HK-2 (cell line): ENCODE data around the gene ACD.

Experiments used
- DNase-seq: peaks from one replicate; pipeline ENCODE4 v3.0.0-alpha.2; 2018; ENCODE audit not compliant: unreplicated experiment

The ACD gene

DNA sequence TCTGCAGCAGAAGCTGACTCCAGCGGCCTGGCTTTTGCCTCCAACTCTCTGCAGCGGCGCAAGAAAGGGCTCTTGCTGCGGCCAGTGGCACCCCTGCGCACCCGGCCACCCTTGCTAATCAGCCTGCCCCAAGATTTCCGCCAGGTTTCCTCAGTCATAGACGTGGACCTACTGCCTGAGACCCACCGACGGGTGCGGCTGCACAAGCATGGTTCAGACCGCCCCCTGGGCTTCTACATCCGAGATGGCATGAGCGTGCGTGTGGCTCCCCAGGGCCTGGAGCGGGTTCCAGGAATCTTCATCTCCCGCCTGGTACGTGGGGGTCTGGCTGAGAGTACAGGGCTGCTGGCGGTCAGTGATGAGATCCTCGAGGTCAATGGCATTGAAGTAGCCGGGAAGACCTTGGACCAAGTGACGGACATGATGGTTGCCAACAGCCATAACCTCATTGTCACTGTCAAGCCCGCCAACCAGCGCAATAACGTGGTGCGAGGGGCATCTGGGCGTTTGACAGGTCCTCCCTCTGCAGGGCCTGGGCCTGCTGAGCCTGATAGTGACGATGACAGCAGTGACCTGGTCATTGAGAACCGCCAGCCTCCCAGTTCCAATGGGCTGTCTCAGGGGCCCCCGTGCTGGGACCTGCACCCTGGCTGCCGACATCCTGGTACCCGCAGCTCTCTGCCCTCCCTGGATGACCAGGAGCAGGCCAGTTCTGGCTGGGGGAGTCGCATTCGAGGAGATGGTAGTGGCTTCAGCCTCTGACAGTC lies 2.0 kb upstream of the ACD start:
- no peak for DNase-seq

DNA sequence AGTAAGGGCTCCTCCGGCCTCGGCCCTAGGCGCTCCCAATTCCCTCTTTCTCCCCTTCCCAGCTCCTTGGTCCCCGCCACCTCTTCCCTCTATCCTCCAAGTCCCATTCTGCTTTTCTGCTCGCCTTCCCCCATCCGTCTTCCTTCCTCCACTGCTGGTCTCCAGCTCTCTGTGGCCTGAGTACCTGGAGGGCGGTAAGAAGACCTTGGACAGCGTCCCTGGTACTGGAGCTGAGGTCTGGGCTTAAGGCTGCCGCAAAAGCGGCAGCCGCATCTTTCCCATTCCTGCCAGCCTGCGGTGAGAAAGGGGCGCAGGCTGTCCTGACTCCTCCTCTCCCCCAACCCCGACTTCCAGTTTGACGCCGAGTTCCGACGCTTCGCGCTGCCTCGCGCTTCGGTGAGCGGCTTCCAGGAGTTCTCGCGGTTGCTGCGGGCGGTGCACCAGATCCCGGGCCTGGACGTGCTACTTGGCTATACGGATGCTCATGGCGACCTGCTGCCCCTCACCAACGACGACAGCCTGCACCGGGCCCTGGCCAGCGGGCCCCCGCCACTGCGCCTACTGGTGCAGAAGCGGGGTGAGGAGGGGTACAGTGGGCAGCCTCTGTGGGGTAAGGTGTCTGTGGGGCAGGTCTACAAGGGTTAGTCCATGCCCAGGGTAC lies 1.2 kb upstream of the ACD start:
- no peak for DNase-seq

DNA sequence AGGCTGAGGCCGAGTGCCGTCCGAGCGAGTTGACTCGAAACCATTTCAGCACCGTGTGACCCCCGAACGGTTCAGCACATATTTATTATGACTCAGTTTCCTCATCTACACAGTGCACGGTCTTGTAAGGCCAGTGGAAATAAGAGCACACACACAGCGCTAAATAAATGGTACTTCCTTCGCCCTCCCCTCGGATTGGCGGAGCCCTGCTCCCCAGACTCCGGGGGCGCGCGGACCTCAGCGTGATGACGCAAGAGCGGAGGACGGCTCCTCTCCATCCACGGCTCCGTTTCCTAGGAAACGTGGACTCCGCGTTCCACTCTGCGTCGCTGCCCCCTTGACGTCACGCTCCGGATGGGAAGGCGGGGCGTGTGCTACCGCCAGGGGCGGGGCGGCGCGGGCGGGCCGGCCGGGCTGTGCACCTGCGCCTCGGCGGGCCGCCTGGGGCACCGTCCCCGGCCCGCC lies 536 bp upstream of the ACD start, which contains the start of gene PARD6A:
Gene PARD6A (plus strand): TSS at position 397 of the 465 bp plus-strand sequence. CDS start 79 bp downstream, outside the sequence.
- DNase-seq = peak; percentile 86

DNA sequence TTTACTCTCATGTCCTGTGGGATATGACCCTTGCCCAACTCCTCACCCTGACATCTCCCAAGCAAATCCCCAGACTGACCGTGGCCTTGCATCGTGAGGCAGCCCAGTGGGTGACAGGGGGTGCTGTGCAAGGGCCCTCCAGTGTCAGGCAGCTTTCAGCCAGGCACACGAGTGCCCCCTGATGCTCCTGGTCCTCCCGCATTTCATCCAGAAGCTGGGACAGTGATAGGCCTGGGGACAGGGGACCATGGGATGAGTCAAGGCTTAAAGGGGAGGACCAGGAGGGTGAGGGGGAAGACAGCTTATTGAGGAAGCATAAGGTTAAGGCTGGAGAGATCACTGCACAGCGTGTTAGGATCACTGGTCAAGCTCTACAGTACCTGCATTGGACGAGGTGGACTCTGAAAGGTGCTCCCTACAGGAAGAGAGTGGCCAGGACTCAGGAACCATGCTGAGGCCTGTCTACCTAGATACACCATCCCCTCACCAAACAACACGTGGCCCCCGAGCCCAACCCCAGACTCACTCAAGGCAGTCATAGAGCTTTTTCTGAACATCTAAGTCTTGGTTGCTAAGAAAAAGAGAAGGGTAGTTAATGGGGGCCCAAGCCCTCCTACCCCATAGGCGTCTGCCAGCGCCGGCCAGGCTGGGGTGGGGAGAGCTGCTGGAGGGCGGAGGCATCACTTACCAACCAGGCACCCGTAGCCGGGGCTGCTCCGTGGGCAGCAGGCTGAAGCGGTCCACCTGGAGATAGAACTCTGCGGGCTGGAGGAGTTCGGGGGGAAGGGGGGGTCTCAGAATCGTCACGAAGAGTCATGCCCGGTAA lies 998 bp downstream of the ACD start:
- DNase-seq = no peak

DNA sequence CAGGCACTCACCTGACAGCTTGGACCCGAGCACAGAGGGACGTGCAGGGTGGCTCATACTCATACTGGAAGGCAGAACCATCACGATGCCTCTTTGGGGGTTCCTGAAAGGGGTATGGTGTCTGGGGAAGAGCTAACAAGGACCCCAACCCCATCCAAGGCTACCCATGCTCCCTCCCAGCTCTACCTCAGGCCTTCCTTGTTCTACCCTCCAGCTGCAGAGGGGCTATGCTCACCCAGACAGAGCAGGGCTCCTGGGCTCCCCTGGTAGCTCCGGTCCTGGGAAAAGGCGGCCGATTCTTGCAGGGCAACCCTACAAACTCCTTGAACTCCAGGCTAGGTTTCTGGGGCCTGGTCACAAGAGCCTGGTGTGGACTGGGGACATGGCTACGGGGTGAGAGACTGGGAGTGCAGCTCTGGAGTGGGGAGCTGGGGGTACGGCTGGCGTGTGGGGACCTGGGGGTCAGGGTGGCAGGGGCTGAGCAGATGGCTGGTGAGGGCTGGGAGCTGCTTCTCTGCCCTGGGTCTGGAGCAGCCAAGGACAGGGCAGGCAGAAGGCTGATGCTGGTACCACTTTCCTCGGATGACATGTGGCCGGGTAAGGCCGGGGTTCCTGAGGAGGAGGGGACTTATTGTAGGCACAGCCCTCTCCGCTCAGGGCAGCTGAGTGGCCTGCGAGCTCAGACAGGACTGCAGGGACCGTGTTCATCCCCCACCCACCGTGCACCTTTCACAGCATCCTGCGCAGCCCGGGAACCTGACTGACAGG lies 2.1 kb downstream of the ACD start:
- no peak for DNase-seq

DNA sequence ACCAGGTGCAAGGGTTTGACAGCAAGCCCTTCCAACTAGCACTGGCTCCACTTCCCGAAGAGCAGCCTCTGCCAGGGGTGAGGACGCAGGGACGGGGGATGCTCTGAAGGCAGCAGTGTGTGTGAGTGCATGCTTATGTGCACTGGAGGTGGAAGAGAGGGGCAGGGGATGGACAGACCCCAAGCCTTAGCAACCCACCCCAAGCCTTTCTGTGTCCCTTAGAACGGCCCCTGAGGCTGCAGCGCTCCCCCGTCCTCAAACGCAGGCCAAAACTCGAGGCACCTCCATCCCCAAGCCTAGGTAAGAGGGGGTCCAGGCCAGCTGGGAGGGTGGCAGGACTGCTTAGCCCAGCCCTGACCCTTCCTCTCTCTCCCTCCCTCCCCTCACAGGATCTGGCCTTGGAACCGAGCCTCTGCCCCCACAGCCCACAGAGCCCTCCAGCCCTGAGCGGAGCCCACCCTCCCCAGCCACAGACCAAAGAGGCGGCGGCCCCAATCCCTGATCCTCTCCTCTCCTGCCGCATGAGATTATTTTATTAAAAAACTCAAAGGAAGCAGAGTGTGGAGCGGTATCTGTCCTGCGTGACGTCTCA lies 2.9 kb downstream of the ACD start:
- DNase-seq = no peak

DNA sequence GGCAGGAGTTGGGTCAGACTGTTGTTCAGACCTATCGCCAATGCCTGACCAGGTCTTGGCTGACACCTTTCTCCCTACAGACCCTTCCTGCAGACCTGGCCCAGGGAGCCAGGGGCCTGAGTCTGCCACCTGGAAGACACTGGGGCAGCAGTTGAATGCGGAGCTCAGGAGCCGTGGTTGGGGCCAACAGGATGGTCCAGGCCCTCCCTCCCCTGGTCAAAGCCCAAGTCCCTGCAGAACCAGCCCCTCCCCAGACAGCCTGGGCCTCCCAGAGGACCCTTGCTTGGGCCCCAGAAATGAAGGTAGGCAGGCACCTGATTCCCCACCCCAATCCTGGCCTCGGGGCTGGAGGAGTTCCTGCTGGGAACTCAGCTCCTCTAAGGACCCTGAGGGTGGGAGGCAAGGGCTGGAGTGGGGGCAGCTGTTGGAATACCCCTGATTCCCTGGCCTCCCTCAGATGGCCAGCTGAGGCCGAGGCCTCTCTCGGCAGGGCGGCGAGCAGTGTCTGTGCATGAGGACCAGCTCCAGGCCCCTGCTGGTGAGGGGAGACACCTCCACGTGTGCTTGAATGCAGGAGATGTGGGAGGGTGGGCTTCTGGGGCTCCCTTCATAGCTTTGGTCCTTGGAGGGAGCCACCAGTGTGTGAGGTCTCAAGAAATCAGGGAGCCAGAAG lies 3.6 kb downstream of the ACD start:
- DNase-seq = no peak

DNA sequence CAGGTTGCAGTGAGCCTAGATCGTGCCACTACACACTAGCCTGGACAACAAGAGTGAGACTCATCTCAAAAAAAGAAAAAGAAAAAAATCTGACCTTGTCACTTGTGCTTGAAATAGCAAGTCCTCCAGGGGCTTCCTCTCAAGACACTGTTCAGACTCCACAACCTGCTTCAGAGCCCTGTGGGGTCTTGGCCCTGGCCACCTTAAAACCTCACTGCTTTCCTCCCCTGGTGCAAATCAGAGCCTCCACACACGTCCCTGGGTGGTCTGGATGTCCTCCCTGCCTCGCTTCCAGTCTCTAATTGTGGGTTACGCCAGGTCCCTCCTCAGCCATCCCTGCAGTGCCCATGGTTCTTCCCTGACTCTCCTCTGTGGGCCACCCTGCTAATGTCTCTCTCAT lies 4.7 kb downstream of the ACD start:
- DNase-seq = no peak

DNA sequence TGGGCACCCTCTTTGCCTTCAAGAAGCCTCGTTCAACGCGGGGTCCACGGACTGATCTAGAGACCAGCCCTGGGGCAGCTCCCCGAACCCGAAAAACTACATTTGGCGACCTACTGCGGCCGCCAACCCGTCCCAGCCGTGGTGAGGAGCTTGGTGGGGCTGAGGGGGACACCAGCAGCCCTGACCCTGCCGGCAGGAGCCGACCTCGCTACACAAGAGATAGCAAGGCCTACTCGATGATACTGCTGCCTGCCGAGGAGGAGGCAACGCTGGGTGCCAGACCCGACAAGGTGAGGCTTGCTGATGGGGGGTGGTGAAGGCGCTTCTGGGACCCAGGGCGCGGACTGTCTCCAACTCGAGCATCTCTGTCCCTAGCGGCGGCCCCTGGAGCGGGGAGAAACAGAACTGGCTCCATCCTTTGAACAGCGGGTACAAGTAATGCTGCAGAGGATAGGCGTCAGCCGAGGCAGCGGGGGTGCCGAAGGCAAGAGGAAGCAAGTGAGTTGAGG lies 5.6 kb downstream of the ACD start:
- DNase-seq = no peak

DNA sequence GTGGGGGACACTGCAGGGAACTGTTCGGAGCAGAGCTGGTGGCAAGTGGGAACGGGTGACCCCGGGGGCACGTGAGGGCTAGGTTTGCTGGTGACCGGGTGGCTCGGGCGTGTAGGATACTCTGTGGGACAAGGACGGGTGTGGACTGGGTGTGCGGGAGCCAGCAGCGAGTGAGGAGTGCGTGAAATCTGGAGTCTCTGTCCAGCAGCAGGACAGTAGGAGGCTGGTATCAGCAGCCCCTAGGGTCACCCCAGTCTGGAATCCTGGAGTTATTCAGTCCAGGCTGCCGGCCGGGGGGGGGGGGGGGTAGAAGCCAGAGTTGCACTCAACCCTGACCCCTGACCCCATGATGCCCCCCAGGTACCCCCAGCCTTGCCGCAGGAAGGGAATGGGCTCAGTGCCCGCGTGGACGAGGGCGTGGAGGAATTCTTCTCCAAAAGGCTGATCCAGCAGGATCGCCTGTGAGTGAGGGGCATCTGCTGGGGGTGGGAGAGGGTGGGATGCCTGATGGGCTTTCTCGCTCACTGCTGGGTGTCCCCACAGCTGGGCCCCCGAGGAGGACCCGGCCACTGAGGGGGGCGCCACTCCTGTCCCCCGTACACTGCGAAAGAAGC lies 6.2 kb downstream of the ACD start:
- DNase-seq = no peak

DNA sequence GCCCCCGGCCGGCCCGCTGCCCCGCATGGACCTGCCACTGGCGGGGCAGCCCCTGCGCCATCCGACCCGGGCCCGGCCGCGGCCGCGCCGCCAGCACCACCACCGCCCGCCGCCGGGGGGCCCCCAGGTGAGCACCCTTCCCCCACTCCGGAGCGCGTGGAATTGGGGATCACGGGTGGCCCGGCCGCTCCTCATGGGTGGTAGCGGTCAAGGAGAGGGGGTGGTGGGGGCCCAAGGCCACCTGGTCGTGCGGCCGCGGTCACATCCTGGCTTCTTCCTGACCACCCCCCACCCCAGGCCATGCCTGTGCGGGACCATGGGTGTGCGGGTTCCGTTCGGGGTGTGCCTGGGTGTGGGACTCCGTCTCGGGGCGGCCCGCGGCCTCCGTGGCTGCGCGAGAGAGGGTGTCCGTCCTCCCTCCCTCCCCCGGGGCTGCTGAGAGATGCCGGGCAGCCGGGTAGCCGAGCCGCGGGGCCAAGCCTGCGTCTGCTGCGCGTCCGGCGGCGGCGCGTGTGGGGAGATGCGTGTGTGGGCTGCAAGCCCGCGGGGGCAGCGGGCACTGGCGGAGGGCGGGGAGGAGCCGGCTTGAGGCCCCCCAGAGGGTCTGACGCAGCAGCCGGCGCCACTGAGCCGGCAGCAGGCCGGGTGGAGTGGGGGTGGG lies 6.8 kb downstream of the ACD start:
- DNase-seq = peak; percentile 49

DNA sequence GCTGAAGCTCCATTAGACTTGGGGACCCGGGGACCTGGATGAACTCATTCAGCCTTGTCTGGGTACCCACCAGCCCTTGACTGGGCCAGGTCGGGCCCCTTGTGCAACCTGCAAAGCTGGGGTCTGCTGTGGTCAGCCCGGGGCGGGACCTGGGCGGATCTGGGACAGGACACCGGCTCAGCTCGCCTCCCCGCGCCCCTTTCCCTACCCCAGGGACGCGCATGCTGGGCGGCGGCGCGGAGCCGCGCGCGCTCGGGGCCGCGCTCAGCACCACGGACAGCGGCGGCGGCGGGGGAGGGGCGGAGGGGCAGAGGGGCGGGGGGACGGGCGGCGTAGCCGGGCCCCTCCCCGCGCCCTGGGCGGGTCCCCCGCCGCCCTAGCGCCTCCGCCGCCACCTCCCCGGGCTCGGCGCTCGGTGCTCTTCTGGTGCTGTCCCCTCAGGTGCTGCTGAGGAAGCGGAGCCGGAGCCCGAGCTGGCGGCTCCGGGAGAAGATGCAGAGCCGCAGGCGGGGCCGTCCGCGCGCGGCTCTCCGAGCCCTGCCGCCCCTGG lies 7.4 kb downstream of the ACD start:
- peak; percentile 55 for DNase-seq

DNA sequence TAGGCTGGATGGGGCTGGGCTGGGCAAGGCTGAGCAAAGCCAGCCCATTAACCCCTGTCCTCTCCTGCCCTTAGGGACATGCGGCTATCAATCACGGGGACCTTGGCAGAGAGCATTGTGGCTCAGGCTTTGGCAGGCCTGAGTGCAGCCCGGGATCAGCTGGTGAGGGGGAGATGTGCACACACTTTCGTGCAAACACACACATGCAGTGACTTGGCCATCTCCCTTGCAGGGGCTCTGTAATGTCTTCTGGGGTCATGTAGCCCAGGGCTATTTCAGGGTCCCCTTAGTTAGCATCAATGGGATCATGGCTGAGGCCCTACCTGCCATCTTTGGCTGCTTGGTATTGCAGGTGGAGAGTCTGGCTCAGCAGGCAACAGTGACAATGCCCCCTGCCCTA lies 8.2 kb downstream of the ACD start:
- no peak for DNase-seq

DNA sequence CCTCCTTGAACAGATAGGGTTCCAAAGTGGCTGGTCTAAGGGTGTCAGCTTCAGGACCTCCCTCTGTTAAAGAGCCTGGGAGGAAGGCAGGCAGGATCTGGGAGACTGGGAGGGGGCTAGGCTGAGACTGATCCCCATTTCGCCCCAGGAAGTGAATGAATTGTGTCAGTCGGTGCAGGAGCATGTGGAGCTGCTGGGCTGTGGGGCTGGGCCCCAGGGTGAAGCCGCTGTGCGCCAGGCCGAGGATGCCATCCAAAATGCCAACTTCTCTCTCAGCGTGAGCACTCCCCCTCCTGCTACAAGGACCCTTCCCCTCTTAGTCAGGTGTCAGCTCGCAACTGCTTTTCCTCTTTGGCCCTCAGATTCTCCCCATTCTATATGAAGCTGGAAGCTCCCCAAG lies 9.0 kb downstream of the ACD start:
- no peak for DNase-seq

DNA sequence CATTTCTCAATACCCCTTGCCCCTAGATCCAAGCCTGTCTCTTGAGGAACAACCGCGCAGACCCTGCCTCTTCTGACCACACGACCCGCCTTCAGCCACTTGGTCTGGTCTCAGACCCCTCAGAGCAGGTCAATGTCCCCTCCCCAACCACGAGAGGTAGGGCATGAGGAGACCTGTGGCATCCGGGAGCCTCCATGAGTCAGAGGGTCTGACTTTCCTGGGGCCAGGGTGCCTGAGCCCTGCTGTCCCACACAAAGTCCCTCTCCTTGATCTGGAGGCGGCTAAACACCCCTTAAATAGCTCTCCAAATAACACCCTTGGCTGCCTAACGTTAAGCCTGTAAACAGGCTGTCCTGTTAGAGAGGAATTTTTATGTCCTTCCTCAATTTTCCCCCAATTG lies 10.0 kb downstream of the ACD start:
- DNase-seq = no peak

DNA sequence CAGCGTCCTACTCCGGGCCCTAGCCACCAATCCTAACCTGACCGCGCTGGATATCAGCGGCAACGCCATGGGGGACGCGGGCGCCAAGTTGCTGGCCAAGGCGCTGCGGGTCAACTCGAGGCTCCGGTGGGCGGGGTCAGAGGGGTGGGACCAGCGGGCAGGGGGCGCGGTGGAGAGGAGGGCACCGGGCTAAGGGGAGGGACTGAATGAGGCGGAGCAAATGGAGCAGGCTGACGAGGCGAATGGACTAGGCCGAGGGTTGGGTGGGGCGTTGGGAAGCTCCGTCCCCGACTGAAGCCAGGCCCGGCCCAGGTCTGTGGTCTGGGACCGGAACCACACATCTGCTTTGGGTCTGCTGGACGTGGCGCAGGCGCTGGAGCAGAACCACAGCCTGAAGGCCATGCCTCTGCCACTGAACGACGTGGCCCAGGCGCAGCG lies 10.5 kb downstream of the ACD start:
- no peak for DNase-seq

DNA sequence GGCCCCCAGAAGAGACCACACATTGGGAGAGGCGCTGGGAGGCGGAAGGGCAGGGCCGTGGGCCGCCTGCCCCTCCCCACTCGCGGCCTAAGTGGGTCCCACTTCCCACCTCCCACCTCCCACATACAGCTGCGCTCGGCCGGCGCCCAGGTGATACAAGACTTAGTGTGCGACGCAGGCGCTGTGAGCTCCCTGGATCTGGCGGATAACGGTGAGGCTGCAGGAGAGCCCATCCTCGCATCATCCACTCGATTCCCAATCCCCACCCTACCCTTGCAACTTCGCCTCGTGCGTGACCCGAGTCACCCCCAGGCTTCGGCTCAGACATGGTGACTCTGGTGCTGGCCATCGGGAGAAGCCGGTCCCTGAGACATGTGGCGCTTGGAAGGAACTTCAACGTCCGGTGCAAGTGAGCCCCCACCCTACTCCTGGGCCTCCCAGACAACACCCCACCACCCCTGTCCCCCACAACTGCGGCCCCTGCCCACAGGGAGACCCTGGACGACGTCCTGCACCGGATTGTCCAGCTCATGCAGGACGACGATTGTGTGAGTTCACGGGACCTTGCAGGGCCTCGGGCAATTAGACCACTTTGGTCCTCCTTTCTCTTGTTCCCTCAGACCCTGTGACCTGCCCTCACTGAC lies 11.2 kb downstream of the ACD start:
- DNase-seq = no peak

DNA sequence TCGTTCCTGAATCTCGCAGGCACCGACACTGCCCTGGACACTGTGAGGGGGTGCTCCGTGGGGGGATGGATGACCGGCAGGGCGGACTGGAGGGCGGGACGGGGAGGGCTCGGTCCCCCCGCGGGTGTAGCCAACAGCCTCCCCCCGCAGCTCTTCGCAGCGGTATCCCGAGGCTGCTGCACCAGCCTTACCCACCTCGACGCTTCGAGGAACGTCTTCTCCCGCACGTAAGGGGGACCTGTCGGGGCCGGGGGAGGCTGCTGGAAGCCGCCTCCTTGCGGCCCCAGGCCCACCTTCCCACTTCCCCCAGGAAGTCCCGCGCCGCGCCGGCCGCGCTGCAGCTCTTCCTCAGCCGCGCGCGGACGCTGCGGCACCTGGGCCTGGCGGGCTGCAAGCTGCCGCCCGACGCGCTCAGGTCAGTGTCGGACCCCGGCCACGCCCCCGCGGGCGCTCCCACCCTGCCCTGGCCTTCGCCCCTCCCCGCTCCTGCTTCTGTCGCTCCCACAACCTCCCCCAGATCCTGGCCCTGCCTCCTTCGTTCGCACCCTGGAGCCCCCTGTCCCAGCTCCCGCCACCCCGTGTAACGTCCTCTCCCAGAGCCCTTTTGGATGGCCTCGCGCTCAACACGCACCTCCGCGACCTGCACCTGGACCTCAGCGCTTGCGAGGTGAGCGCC lies 11.8 kb downstream of the ACD start:
- DNase-seq = no peak
